Measurements from ENCODE around the gene ATP6V1A. TPM values are rescaled to one million over a fixed set of nuclear protein-coding genes. Genes with fewer than 3 reads are reported as not detected.

ATP6V1A gene
- total RNA-seq, 4 donors from 2014 or later, result 21.9 to 47.2 (median 33.3) TPM

DNA sequence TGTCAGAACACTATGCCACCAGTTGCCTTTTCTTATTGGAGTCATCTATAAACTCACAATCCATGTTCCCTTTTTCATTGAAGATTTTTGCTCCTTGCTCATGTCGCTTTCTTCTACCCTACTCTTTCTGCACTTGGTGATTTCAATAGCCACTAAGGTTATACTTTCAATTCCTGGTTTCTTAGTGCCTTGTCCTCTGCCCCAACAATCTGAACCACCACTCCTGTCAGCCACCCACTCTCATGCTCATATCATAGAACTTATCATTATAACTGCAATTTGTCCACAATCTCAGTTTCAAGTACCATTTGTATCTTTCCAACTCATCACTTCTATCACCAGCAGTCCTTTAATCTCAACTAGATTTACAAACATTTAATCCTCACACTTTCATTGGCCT lies 81.8 kb downstream of the ATP6V1A start:
- Histone ChIP-seq H3K9me3 (no peaks in the 10 kb centered on the region), H3K27me3 (no peaks in the 10 kb centered on the region), H3K27ac (no peak overlapping the region), H3K4me1 (peaks cover 0 to 3% (median 0%) of the 10 kb centered on the region in 4 donors), H3K36me3 (no peaks in the 10 kb centered on the region), H3K4me3 (no peak overlapping the region)
- no peak for DNase-seq
- TF ChIP-seq, protein P1, sequence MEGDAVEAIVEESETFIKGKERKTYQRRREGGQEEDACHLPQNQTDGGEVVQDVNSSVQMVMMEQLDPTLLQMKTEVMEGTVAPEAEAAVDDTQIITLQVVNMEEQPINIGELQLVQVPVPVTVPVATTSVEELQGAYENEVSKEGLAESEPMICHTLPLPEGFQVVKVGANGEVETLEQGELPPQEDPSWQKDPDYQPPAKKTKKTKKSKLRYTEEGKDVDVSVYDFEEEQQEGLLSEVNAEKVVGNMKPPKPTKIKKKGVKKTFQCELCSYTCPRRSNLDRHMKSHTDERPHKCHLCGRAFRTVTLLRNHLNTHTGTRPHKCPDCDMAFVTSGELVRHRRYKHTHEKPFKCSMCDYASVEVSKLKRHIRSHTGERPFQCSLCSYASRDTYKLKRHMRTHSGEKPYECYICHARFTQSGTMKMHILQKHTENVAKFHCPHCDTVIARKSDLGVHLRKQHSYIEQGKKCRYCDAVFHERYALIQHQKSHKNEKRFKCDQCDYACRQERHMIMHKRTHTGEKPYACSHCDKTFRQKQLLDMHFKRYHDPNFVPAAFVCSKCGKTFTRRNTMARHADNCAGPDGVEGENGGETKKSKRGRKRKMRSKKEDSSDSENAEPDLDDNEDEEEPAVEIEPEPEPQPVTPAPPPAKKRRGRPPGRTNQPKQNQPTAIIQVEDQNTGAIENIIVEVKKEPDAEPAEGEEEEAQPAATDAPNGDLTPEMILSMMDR (IDR thresholded peaks at IDR 0.05), result no peak
- TF ChIP-seq POLR2A (IDR thresholded peaks at IDR 0.05) (no peak), EP300 (IDR thresholded peaks at IDR 0.05; ENCODE audit: low read depth) (no peak), POLR2AphosphoS5 (IDR thresholded peaks at IDR 0.05) (no peak)
- intact Hi-C loops (cut with DNase I; ENCODE audit: low total_unique reads), result no loop called here
- in situ Hi-C loops (cut with MboI; ENCODE audit: low pct_ligation_motif_present in 1 of 4, low pct_unique_long_range_greater_than_20kb in 1 of 4, low sequenced_read_pairs in 3 of 4), result no loop called here
- WGBS, 2 donors (ENCODE audit: low coverage in 1 of 2), result 79 to 89% methylated on average over 1 of the region's 1 CpG

DNA sequence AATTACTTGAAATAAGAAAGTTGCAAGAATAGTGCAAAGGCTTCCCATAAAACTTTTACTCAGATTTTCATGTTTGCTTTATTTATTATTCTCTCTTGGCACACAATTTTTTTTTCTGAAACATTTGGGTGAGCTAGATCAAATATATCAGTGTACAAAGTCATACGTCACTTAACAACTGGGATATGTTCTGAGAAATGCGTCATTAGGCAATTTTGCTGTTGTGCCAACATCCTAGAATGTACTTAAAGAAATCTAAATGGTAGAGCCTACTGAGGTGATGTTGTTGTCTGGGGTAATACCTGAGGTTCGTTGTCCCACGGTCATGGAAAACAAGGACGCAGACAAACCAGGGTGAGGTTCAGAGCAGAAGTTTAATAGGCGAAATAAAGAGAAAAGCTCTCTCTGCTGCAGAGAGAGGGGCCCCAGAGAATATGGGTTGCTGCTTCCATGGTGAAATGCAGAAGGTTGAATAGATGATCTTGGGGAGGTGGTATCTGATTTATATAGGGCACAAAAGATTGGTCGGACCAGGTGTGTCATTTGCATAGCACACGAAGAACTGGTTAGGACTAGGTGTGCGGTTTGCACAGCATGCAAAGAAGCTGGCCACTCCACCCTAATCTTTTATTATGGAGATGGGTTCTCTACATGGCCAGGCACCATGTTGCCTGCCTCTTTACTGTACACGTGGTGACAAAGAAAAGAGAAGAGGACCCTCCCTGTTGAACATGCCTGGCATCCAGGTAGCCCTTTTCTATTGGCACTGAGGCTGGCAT lies 82.9 kb downstream of the ATP6V1A start:
- 74 to 84% methylated on average over 8 to 10 of the region's 10 CpGs for WGBS, 2 donors (ENCODE audit: low coverage in 1 of 2)
- Histone ChIP-seq H3K27ac (no peak overlapping the region), H3K9me3 (no peaks in the 10 kb centered on the region), H3K27me3 (no peaks in the 10 kb centered on the region), H3K36me3 (no peaks in the 10 kb centered on the region), H3K4me3 (no peak overlapping the region), H3K4me1 (peaks cover 0 to 3% (median 0%) of the 10 kb centered on the region in 4 donors)
- intact Hi-C loops (cut with DNase I; ENCODE audit: low total_unique reads), result no loop called here
- TF ChIP-seq POLR2A (IDR thresholded peaks at IDR 0.05), result no peak
- no peak for TF ChIP-seq POLR2AphosphoS5 (IDR thresholded peaks at IDR 0.05)
- TF ChIP-seq, protein P1 (IDR thresholded peaks at IDR 0.05), result no peak
- no peak for TF ChIP-seq EP300 (IDR thresholded peaks at IDR 0.05; ENCODE audit: low read depth)
- DNase-seq, result no peak
- in situ Hi-C loops (cut with MboI; ENCODE audit: low pct_ligation_motif_present in 1 of 4, low pct_unique_long_range_greater_than_20kb in 1 of 4, low sequenced_read_pairs in 3 of 4), result no loop called here

DNA sequence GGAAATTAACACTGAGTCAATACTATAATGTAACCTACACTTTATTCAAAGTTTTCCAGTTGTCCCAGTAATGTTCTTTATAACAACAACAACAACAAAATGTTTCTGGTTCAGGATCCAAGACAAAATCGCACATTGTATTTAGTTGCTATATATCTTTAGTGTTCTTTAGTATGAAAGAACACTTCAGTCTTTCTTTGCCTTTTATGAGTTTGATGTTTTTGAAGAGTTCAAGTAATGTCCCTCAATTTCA lies 84.2 kb downstream of the ATP6V1A start:
- H3K4me3 ChIP-seq, result no peak overlapping the region
- in situ Hi-C loops (cut with MboI; ENCODE audit: low pct_ligation_motif_present in 1 of 4, low pct_unique_long_range_greater_than_20kb in 1 of 4, low sequenced_read_pairs in 3 of 4), result no loop called here
- no peaks in the 10 kb centered on the region for H3K27me3 ChIP-seq
- DNase-seq, result no peak
- 2 to 10% methylated on average over 1 of the region's 1 CpG for WGBS, 2 donors (ENCODE audit: low coverage in 1 of 2)
- H3K9me3 ChIP-seq, result no peaks in the 10 kb centered on the region
- H3K4me1 ChIP-seq, result peaks cover 0 to 3% (median 0%) of the 10 kb centered on the region in 4 donors
- intact Hi-C loops (cut with DNase I; ENCODE audit: low total_unique reads), result no loop called here
- H3K27ac ChIP-seq, result peak overlapping the region in 1 of 4 donors; percentile 25
- no peaks in the 10 kb centered on the region for H3K36me3 ChIP-seq
- TF ChIP-seq, protein P1 (IDR thresholded peaks at IDR 0.05), result no peak
- no peak for TF ChIP-seq EP300 (IDR thresholded peaks at IDR 0.05; ENCODE audit: low read depth)
- no peak for TF ChIP-seq POLR2AphosphoS5 (IDR thresholded peaks at IDR 0.05)
- TF ChIP-seq POLR2A (IDR thresholded peaks at IDR 0.05), result no peak

DNA sequence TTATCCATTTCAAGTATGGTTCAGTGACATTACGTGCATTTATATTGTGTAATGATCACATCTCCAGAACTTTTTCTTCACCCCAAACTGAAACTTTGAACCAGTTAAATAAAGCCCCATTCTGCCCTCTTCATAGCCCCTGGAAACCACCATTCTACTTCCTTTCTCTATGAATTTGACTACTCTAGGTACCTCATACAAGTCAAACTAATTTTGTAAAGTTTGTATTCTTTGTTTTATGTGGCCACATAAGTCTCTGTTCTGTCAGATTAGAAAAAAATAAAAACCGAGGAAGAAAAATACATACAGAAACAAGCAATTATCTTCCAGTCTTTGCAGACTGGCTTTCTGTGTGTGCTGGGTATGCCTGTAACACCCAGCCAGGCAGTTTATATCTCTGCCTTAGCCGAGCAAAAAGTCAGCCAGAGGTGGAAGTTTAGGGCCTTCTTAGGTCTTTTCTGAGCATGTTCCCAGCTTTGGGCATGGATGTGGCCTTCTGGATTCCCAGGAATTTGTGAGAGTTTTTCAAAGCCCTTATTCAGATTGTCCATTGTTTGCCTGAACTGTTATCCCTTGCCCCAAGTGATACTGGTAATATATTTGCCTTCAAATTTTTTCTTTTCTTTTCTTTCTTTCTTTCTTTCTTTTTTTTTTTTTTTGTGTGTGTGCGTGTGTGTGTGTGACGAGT lies 85.8 kb downstream of the ATP6V1A start:
- in situ Hi-C loops (cut with MboI; ENCODE audit: low pct_ligation_motif_present in 1 of 4, low pct_unique_long_range_greater_than_20kb in 1 of 4, low sequenced_read_pairs in 3 of 4) (no loop called here), intact Hi-C loops (cut with DNase I; ENCODE audit: low total_unique reads) (no loop called here)
- Histone ChIP-seq H3K4me1 (peaks cover 0 to 3% (median 0%) of the 10 kb centered on the region in 4 donors), H3K27ac (no peak overlapping the region), H3K9me3 (no peaks in the 10 kb centered on the region), H3K36me3 (no peaks in the 10 kb centered on the region), H3K4me3 (no peak overlapping the region), H3K27me3 (no peaks in the 10 kb centered on the region)
- WGBS, 2 donors (ENCODE audit: low coverage in 1 of 2), result 78 to 85% methylated on average over 3 to 5 of the region's 5 CpGs
- TF ChIP-seq, protein P1 (IDR thresholded peaks at IDR 0.05), result no peak
- no peak for TF ChIP-seq POLR2AphosphoS5 (IDR thresholded peaks at IDR 0.05)
- DNase-seq, result no peak
